K562 (cell line): ENCODE measurements around the gene TMEM38B. TPM values are rescaled to one million over a fixed set of nuclear protein-coding genes. Genes with fewer than 3 reads are reported as not detected.

ENCODE experiments used
- ARID2 ChIP-seq: fragments of 450-650 bp; IDR thresholded peaks from 2 replicates; pipeline ENCODE4 v1.6.1; 2017; ENCODE audit warnings: antibody characterized with exemption, mild to moderate bottlenecking
- FOXK2 ChIP-seq, 2 experiments: fragments of 450-650 bp; IDR thresholded peaks in 1 of 2; conservative IDR thresholded peaks in 1 of 2; 2 replicates each; pipeline ENCODE4 v1.6.1; 2016; ENCODE audit warnings: low read depth in 2 of 2, mild to moderate bottlenecking in 1 of 2
- HDAC3 ChIP-seq: fragments of 450-650 bp; IDR thresholded peaks from 2 replicates; pipeline ENCODE4 v1.6.1; 2018; ENCODE audit warnings: borderline replicate concordance, mild to moderate bottlenecking, moderate library complexity; ENCODE audit not compliant: partially characterized antibody
- HOXB6 ChIP-seq: fragments of 250-450 bp; sonication (Bioruptor Pico); IDR thresholded peaks from 2 replicates; pipeline ENCODE4 v1.5.1; 2022; ENCODE audit warnings: mild to moderate bottlenecking, borderline replicate concordance
- MTA1 ChIP-seq: fragments of 450-650 bp; IDR thresholded peaks from 2 replicates; pipeline ENCODE4 v1.6.1; 2017; ENCODE audit warnings: borderline replicate concordance
- MTA2 ChIP-seq: fragments of 450-650 bp; IDR thresholded peaks from 2 replicates; pipeline ENCODE4 v1.6.1; 2016; ENCODE audit warnings: low read depth
- NCOR1 ChIP-seq: fragments of 450-650 bp; IDR thresholded peaks from 2 replicates; pipeline ENCODE4 v1.6.1; 2016; ENCODE audit warnings: mild to moderate bottlenecking, moderate library complexity
- POLR2AphosphoS5 ChIP-seq: IDR thresholded peaks from 2 replicates; pipeline ENCODE4 v1.6.1; 2011; ENCODE audit warnings: mild to moderate bottlenecking, low read depth, low read length, moderate library complexity; ENCODE audit not compliant: control insufficient read depth, insufficient read depth
- RCOR1 ChIP-seq, 2 experiments: IDR thresholded peaks; 2 replicates each; pipeline ENCODE4 v1.6.1; 2012; ENCODE audit warnings: low read depth in 2 of 2, low read length in 2 of 2, borderline replicate concordance in 1 of 2, improper control_type of control experiment in 1 of 2
- SAFB2 ChIP-seq: fragments of 200-400 bp; formaldehyde crosslinking; IDR thresholded peaks from 2 replicates; pipeline ENCODE4 v1.6.1; 2018; ENCODE audit warnings: borderline replicate concordance, low read length, low read depth, moderate library complexity; ENCODE audit not compliant: severe bottlenecking
- SMARCE1 ChIP-seq: fragments of 450-650 bp; IDR thresholded peaks from 2 replicates; pipeline ENCODE4 v1.7.1; 2016; ENCODE audit warnings: mild to moderate bottlenecking
- ZNF197 ChIP-seq: fragments of 200-800 bp; sonication (Bioruptor generic); IDR thresholded peaks from 2 replicates; pipeline ENCODE4 v1.6.1; 2016; ENCODE audit warnings: low read depth, missing genetic modification characterization, missing compliant biosample characterization
- ZNF41 ChIP-seq: fragments of 250-450 bp; sonication (Bioruptor Pico); conservative IDR thresholded peaks from 2 replicates; pipeline ENCODE4 v1.4.0; 2020; ENCODE audit warnings: mild to moderate bottlenecking
- ZNF589 ChIP-seq: fragments of 200-800 bp; sonication (Bioruptor generic); IDR thresholded peaks from 2 replicates; pipeline ENCODE4 v1.6.1; 2016; ENCODE audit warnings: low read depth, missing genetic modification characterization, missing compliant biosample characterization
- polyA plus RNA-seq, 8 experiments: library from polyadenylated mRNA; depleted of rRNA in 4 of 8; stranded (reverse) in 5 of 8; unstranded in 3 of 8; fragments of >200 nt; fragmentation: Nextera tagmentation in 2 of 8; fragmentation: Illumina TruSeq in 1 of 8; extraction: Ambion mirVana in 2 of 8; extraction: Trizol in 1 of 8; gene quantifications; 2 replicates each; pipeline versions ENCODE4 v1.2.1 to v1.2.3, GENCODE V29; 2011 to 2014; ENCODE audit warnings: inconsistent platforms in 1 of 8, missing spikeins in 1 of 8
- total RNA-seq, 7 experiments: library from RNA; depleted of rRNA in 6 of 7; stranded (reverse); fragments of >200 nt in 6 of 7; fragmentation: Illumina TruSeq in 2 of 7; extraction: Trizol in 2 of 7; gene quantifications; 2 replicates each; pipeline versions ENCODE4 v1.2.1 to v1.2.3, GENCODE V29; 2011 to 2021; ENCODE audit warnings: low replicate concordance in 1 of 7
- TF ChIP-seq, protein P1 (sequence below): fragments of 250-450 bp; sonication (Bioruptor Pico); IDR thresholded peaks from 2 replicates; pipeline ENCODE4 v1.4.0; 2020
- TF ChIP-seq, protein P2 (sequence below): fragments of 250-450 bp; sonication (Bioruptor Pico); IDR thresholded peaks from 2 replicates; pipeline ENCODE4 v1.5.1; 2021; ENCODE audit warnings: mild to moderate bottlenecking
- TF ChIP-seq, protein P3 (sequence below), 2 experiments: fragments of 150-350 bp in 1 of 2; IDR thresholded peaks; 2 replicates each; pipeline ENCODE4 v1.6.1; 2012 to 2016; ENCODE audit warnings: low read depth in 2 of 2, low read length in 2 of 2, mild to moderate bottlenecking in 1 of 2, moderate library complexity in 1 of 2

Gene TMEM38B
- total and polyA plus RNA-seq, 9 of the 15 experiments (the other 6 are each of a cell fraction or from before 2014, with no cell fraction given) = 26.0 to 57.5 (median 38.5) TPM

DNA sequence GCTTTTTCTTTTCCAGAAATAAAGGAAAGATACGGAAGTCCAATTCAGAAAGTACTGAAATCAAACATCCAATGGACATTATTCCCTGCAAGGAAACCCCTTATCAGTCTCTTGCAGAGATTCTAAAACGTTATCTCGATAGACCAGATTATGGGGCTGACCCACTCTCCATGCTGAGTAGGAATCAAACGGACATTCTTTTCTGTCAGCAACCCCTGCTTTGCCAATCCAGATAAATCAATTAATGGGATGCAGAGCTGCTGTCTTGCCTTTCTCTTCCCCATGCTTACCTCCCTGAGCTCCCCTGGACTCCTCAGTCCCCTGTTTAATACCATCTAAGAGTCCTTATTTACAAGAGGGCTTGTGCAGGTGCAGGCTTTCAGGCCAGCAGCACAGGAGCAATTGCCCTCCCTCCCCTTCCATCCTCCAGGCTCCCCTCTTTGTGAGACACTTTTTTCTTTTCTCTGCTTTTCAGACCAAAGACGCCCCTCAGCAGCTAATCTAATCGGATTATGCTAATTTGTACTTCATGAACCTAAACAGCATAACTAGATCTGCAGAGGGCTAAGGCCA, 17.9 kb upstream of the TMEM38B start (continued):
- TF ChIP-seq, protein P1, sequence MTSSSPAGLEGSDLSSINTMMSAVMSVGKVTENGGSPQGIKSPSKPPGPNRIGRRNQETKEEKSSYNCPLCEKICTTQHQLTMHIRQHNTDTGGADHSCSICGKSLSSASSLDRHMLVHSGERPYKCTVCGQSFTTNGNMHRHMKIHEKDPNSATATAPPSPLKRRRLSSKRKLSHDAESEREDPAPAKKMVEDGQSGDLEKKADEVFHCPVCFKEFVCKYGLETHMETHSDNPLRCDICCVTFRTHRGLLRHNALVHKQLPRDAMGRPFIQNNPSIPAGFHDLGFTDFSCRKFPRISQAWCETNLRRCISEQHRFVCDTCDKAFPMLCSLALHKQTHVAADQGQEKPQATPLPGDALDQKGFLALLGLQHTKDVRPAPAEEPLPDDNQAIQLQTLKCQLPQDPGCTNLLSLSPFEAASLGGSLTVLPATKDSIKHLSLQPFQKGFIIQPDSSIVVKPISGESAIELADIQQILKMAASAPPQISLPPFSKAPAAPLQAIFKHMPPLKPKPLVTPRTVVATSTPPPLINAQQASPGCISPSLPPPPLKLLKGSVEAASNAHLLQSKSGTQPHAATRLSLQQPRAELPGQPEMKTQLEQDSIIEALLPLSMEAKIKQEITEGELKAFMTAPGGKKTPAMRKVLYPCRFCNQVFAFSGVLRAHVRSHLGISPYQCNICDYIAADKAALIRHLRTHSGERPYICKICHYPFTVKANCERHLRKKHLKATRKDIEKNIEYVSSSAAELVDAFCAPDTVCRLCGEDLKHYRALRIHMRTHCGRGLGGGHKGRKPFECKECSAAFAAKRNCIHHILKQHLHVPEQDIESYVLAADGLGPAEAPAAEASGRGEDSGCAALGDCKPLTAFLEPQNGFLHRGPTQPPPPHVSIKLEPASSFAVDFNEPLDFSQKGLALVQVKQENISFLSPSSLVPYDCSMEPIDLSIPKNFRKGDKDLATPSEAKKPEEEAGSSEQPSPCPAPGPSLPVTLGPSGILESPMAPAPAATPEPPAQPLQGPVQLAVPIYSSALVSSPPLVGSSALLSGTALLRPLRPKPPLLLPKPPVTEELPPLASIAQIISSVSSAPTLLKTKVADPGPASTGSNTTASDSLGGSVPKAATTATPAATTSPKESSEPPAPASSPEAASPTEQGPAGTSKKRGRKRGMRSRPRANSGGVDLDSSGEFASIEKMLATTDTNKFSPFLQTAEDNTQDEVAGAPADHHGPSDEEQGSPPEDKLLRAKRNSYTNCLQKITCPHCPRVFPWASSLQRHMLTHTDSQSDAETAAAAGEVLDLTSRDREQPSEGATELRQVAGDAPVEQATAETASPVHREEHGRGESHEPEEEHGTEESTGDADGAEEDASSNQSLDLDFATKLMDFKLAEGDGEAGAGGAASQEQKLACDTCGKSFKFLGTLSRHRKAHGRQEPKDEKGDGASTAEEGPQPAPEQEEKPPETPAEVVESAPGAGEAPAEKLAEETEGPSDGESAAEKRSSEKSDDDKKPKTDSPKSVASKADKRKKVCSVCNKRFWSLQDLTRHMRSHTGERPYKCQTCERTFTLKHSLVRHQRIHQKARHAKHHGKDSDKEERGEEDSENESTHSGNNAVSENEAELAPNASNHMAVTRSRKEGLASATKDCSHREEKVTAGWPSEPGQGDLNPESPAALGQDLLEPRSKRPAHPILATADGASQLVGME = no peak
- TF ChIP-seq SMARCE1 (peak; percentile 97), HDAC3 (peak; percentile 17), ARID2 (no peak), ZNF589 (CRISPR knock-in tag) (no peak), MTA1 (peak; percentile 59; the same call in 1 of the 2 replicates), POLR2AphosphoS5 (peak; percentile 78; the same call in 1 of the 2 replicates), RCOR1 (IDR thresholded peaks at IDR 0.05; ENCODE audit: borderline replicate concordance in 1 of 2, low read depth in 2 of 2, low read length in 2 of 2) (peak in 1 of 2 experiments; percentile 97; a peak in 2 of 4 replicates), MTA2 (peak; percentile 92), SAFB2 (no peak), HOXB6 (CRISPR knock-in tag) (no peak), FOXK2 (conservative IDR thresholded peaks at IDR 0.05 in 1 of 2, IDR thresholded peaks at IDR 0.05 in 1 of 2; ENCODE audit: low read depth in 2 of 2) (peak in 1 of 2 experiments; percentile 43; a peak in 1 of 4 replicates), ZNF197 (CRISPR knock-in tag) (0 out of 2 replicates have a peak, but pooled peaks have one; percentile 66), ZNF41 (CRISPR knock-in tag) (no peak), NCOR1 (peak; percentile 83)
- TF ChIP-seq, protein P2, sequence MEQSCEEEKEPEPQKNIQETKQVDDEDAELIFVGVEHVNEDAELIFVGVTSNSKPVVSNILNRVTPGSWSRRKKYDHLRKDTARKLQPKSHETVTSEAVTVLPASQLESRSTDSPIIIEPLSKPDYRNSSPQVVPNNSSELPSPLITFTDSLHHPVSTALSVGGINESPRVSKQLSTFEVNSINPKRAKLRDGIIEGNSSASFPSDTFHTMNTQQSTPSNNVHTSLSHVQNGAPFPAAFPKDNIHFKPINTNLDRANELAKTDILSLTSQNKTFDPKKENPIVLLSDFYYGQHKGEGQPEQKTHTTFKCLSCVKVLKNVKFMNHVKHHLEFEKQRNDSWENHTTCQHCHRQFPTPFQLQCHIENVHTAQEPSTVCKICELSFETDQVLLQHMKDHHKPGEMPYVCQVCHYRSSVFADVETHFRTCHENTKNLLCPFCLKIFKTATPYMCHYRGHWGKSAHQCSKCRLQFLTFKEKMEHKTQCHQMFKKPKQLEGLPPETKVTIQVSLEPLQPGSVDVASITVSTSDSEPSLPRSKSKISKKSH (CRISPR knock-in tag) = no peak
- TF ChIP-seq, protein P3, sequence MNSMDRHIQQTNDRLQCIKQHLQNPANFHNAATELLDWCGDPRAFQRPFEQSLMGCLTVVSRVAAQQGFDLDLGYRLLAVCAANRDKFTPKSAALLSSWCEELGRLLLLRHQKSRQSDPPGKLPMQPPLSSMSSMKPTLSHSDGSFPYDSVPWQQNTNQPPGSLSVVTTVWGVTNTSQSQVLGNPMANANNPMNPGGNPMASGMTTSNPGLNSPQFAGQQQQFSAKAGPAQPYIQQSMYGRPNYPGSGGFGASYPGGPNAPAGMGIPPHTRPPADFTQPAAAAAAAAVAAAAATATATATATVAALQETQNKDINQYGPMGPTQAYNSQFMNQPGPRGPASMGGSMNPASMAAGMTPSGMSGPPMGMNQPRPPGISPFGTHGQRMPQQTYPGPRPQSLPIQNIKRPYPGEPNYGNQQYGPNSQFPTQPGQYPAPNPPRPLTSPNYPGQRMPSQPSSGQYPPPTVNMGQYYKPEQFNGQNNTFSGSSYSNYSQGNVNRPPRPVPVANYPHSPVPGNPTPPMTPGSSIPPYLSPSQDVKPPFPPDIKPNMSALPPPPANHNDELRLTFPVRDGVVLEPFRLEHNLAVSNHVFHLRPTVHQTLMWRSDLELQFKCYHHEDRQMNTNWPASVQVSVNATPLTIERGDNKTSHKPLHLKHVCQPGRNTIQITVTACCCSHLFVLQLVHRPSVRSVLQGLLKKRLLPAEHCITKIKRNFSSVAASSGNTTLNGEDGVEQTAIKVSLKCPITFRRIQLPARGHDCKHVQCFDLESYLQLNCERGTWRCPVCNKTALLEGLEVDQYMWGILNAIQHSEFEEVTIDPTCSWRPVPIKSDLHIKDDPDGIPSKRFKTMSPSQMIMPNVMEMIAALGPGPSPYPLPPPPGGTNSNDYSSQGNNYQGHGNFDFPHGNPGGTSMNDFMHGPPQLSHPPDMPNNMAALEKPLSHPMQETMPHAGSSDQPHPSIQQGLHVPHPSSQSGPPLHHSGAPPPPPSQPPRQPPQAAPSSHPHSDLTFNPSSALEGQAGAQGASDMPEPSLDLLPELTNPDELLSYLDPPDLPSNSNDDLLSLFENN (IDR thresholded peaks at IDR 0.05; ENCODE audit: low read depth in 2 of 2, low read length in 2 of 2) = peak in 1 of 2 experiments; percentile 81; a peak in 1 of 4 replicates
